Liver (tissue), 9 donors: Measurements from ENCODE around the gene NCF4. TPM values are rescaled to one million over a fixed set of nuclear protein-coding genes. Genes with fewer than 3 reads are reported as not detected.

Experiments used
- DNase-seq: peaks from one replicate; pipeline ENCODE4 v3.0.0-alpha.2; 2017; ENCODE audit warnings: low spot score
- H3K27ac ChIP-seq, 2 donors: one replicate each; pipeline ENCODE4 v1.7.0; 2013; ENCODE audit warnings: inconsistent platforms in 2 of 2, low read length in 2 of 2, control low read depth in 1 of 2, low read depth in 1 of 2, mild to moderate bottlenecking in 1 of 2
- H3K27me3 ChIP-seq, 4 donors: one replicate each; pipeline versions ENCODE4 v1.6.1 to v1.7.0; 2013; ENCODE audit warnings: low read length in 3 of 4, inconsistent platforms in 1 of 4, mild to moderate bottlenecking in 1 of 4, moderate library complexity in 1 of 4; ENCODE audit not compliant: control insufficient read depth in 4 of 4, insufficient read depth in 4 of 4
- H3K36me3 ChIP-seq, 4 donors: one replicate each; pipeline versions ENCODE4 v1.6.1 to v1.7.0; 2013; ENCODE audit warnings: low read length in 3 of 4, mild to moderate bottlenecking in 3 of 4, low read depth in 1 of 4, moderate library complexity in 1 of 4; ENCODE audit not compliant: control insufficient read depth in 4 of 4, insufficient read depth in 3 of 4
- H3K4me1 ChIP-seq, 4 donors: one replicate each; pipeline versions ENCODE4 v1.6.1 to v1.7.0; 2013; ENCODE audit warnings: low read length in 3 of 4, mild to moderate bottlenecking in 3 of 4, moderate library complexity in 1 of 4; ENCODE audit not compliant: control insufficient read depth in 4 of 4, insufficient read depth in 4 of 4
- H3K4me3 ChIP-seq, 3 donors: one replicate each; pipeline versions ENCODE4 v1.6.1 to v1.7.0; 2013; ENCODE audit warnings: low read length in 3 of 3, control low read depth in 1 of 3, low read depth in 1 of 3, mild to moderate bottlenecking in 1 of 3
- H3K9ac ChIP-seq, 2 donors: one replicate each; pipeline ENCODE4 v1.7.0; 2013; ENCODE audit warnings: low read length in 2 of 2, mild to moderate bottlenecking in 2 of 2, moderate library complexity in 2 of 2, control low read depth in 1 of 2, low read depth in 1 of 2
- H3K9me3 ChIP-seq, 4 donors: one replicate each; pipeline versions ENCODE4 v1.6.1 to v1.7.0; 2013; ENCODE audit warnings: low read length in 3 of 4; ENCODE audit not compliant: control insufficient read depth in 4 of 4
- ATF3 ChIP-seq: IDR thresholded peaks from 2 replicates; pipeline ENCODE4 v1.6.1; 2016; ENCODE audit warnings: antibody characterized with exemption
- EGR1 ChIP-seq, 2 donors: IDR thresholded peaks; 2 replicates each; pipeline ENCODE4 v1.6.1; 2016 to 2018; ENCODE audit warnings: antibody characterized with exemption in 2 of 2, low read depth in 2 of 2
- FOXA1 ChIP-seq: IDR thresholded peaks from 2 replicates; pipeline ENCODE4 v1.6.1; 2016; ENCODE audit warnings: antibody characterized with exemption
- FOXA2 ChIP-seq: IDR thresholded peaks from 2 replicates; pipeline ENCODE4 v1.6.1; 2016; ENCODE audit warnings: antibody characterized with exemption
- GABPA ChIP-seq, 2 donors: IDR thresholded peaks in 1 of 2; conservative IDR thresholded peaks in 1 of 2; 2 replicates each; pipeline ENCODE4 v1.6.1; 2016; ENCODE audit warnings: antibody characterized with exemption in 2 of 2, mild to moderate bottlenecking in 1 of 2, moderate library complexity in 1 of 2
- HNF4A ChIP-seq, 2 donors: conservative IDR thresholded peaks; 2 replicates each; pipeline ENCODE4 v1.6.1; 2016; ENCODE audit warnings: antibody characterized with exemption in 2 of 2, mild to moderate bottlenecking in 2 of 2
- HNF4G ChIP-seq: IDR thresholded peaks from 2 replicates; pipeline ENCODE4 v1.6.1; 2016; ENCODE audit warnings: antibody characterized with exemption
- JUND ChIP-seq, 2 donors: IDR thresholded peaks; 2 replicates each; pipeline ENCODE4 v1.6.1; 2016; ENCODE audit warnings: antibody characterized with exemption in 2 of 2
- NR2F2 ChIP-seq: IDR thresholded peaks from 2 replicates; pipeline ENCODE4 v1.6.1; 2016; ENCODE audit warnings: antibody characterized with exemption
- RAD21 ChIP-seq, 2 donors: IDR thresholded peaks; 2 replicates each; pipeline ENCODE4 v1.6.1; 2016; ENCODE audit warnings: antibody characterized with exemption in 2 of 2, mild to moderate bottlenecking in 2 of 2
- REST ChIP-seq: IDR thresholded peaks from 2 replicates; pipeline ENCODE4 v1.6.1; 2016; ENCODE audit warnings: antibody characterized with exemption, mild to moderate bottlenecking
- RXRA ChIP-seq, 2 donors: IDR thresholded peaks; 2 replicates each; pipeline ENCODE4 v1.6.1; 2017 to 2018; ENCODE audit warnings: antibody characterized with exemption in 2 of 2, mild to moderate bottlenecking in 1 of 2
- SP1 ChIP-seq: IDR thresholded peaks from 2 replicates; pipeline ENCODE4 v1.6.1; 2018; ENCODE audit warnings: antibody characterized with exemption, mild to moderate bottlenecking
- TAF1 ChIP-seq: conservative IDR thresholded peaks from 2 replicates; pipeline ENCODE4 v1.6.1; 2016; ENCODE audit warnings: antibody characterized with exemption, mild to moderate bottlenecking
- YY1 ChIP-seq: IDR thresholded peaks from 2 replicates; pipeline ENCODE4 v1.6.1; 2016; ENCODE audit warnings: antibody characterized with exemption, mild to moderate bottlenecking
- WGBS: extraction: QIAGEN DNeasy Blood & Tissue Kit; methylation state at CpG from one replicate; pipeline ENCODE4 v1.1.7; 2013; 5-methylcytosine and 5-hydroxymethylcytosine counted together
- polyA plus RNA-seq, 2 donors: library from polyadenylated mRNA; stranded (reverse) in 1 of 2; unstranded in 1 of 2; fragments of 200-250 nt in 1 of 2; fragments of >200 nt in 1 of 2; fragmentation: Nextera tagmentation in 1 of 2; extraction: Ambion mirVana in 1 of 2; gene quantifications; one replicate each; pipeline versions ENCODE4 v1.2.1 to v1.2.3, GENCODE V29; 2013 to 2015
- total RNA-seq, 2 donors: library from RNA; depleted of rRNA; stranded (reverse); fragments of >200 nt; gene quantifications; one replicate each; pipeline ENCODE4 v1.2.3, GENCODE V29; 2014
- TF ChIP-seq, protein P1 (sequence below): IDR thresholded peaks from 2 replicates; pipeline ENCODE4 v1.6.1; 2016; ENCODE audit warnings: antibody characterized with exemption
- TF ChIP-seq, protein P2 (sequence below): fragments of 150-350 bp; IDR thresholded peaks from 2 replicates; pipeline ENCODE4 v1.5.1; 2017; ENCODE audit warnings: improper control_type of control experiment, low read depth, low read length; ENCODE audit not compliant: missing input control
- TF ChIP-seq, protein P3 (sequence below): IDR thresholded peaks from 2 replicates; pipeline ENCODE4 v1.6.1; 2016; ENCODE audit warnings: antibody characterized with exemption
- donor health status: healthy.
- donor health status: healthy.
- donor health status: healthy.
- donor health status: healthy.
- donor health status: healthy.

The NCF4 gene
- total and polyA plus RNA-seq, 4 donors = 3.9 to 14.3 (median 5.4) TPM

- no peak overlapping the region for H3K9ac ChIP-seq
- H3K27ac ChIP-seq = no peak overlapping the region
- no peaks in the 10 kb centered on the region for H3K36me3 ChIP-seq
- WGBS = 83% methylated on average over 4 of the region's 4 CpGs
- TF ChIP-seq HNF4A (conservative IDR thresholded peaks at IDR 0.05) (no peak), GABPA (IDR thresholded peaks at IDR 0.05 in 1 of 2, conservative IDR thresholded peaks at IDR 0.05 in 1 of 2) (no peak), TAF1 (no peak), SP1 (no peak), JUND (IDR thresholded peaks at IDR 0.05) (no peak), YY1 (no peak)
- no peak for DNase-seq
- H3K9me3 ChIP-seq = no peaks in the 10 kb centered on the region
- H3K27me3 ChIP-seq = no peaks in the 10 kb centered on the region
- no peaks in the 10 kb centered on the region for H3K4me1 ChIP-seq
- no peak overlapping the region for H3K4me3 ChIP-seq
Observed at GRCh38 chr22:36886016-36886415, 25.2 kb downstream of the NCF4 start.

DNA sequence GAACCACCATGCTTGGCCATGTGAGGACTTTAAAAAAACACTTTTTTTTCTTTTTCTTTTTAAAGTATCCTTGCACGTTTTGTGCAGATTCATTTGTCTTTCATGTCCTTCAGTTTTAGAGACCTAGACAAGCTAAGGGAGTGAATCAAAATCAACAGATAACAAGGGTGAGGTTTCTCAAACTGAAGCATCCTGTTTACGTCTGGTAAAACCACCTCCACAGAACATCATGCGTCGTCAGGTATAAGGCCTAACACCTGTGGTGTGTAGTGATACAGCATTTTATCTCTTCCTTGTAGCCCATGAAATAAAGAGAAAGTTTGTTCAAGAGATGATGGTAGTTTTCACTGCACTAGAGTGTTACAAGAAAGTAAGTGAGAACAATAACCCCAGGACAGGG lies 26.4 kb downstream of the NCF4 start:
- DNase-seq = no peak
- no peak overlapping the region for H3K27ac ChIP-seq
- H3K9me3 ChIP-seq = no peaks in the 10 kb centered on the region

More for the DNA sequence above, 26.4 kb downstream of the NCF4 start:
- no peak overlapping the region for H3K9ac ChIP-seq
- H3K27me3 ChIP-seq = no peaks in the 10 kb centered on the region
- H3K36me3 ChIP-seq = no peaks in the 10 kb centered on the region
- H3K4me1 ChIP-seq = no peaks in the 10 kb centered on the region
- 80% methylated on average over 4 of the region's 4 CpGs for WGBS
- TF ChIP-seq FOXA2 (no peak), REST (no peak), HNF4A (conservative IDR thresholded peaks at IDR 0.05) (no peak), SP1 (no peak), HNF4G (no peak), RXRA (IDR thresholded peaks at IDR 0.05) (no peak), GABPA (IDR thresholded peaks at IDR 0.05 in 1 of 2, conservative IDR thresholded peaks at IDR 0.05 in 1 of 2) (no peak), RAD21 (IDR thresholded peaks at IDR 0.05) (no peak), FOXA1 (no peak), NR2F2 (no peak), EGR1 (IDR thresholded peaks at IDR 0.05; ENCODE audit: low read depth in 2 of 2) (no peak), TAF1 (no peak), JUND (IDR thresholded peaks at IDR 0.05) (no peak), ATF3 (no peak)
- TF ChIP-seq, protein P1, sequence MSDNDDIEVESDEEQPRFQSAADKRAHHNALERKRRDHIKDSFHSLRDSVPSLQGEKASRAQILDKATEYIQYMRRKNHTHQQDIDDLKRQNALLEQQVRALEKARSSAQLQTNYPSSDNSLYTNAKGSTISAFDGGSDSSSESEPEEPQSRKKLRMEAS = no peak
- TF ChIP-seq, protein P2, sequence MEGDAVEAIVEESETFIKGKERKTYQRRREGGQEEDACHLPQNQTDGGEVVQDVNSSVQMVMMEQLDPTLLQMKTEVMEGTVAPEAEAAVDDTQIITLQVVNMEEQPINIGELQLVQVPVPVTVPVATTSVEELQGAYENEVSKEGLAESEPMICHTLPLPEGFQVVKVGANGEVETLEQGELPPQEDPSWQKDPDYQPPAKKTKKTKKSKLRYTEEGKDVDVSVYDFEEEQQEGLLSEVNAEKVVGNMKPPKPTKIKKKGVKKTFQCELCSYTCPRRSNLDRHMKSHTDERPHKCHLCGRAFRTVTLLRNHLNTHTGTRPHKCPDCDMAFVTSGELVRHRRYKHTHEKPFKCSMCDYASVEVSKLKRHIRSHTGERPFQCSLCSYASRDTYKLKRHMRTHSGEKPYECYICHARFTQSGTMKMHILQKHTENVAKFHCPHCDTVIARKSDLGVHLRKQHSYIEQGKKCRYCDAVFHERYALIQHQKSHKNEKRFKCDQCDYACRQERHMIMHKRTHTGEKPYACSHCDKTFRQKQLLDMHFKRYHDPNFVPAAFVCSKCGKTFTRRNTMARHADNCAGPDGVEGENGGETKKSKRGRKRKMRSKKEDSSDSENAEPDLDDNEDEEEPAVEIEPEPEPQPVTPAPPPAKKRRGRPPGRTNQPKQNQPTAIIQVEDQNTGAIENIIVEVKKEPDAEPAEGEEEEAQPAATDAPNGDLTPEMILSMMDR = no peak
- TF ChIP-seq, protein P3, sequence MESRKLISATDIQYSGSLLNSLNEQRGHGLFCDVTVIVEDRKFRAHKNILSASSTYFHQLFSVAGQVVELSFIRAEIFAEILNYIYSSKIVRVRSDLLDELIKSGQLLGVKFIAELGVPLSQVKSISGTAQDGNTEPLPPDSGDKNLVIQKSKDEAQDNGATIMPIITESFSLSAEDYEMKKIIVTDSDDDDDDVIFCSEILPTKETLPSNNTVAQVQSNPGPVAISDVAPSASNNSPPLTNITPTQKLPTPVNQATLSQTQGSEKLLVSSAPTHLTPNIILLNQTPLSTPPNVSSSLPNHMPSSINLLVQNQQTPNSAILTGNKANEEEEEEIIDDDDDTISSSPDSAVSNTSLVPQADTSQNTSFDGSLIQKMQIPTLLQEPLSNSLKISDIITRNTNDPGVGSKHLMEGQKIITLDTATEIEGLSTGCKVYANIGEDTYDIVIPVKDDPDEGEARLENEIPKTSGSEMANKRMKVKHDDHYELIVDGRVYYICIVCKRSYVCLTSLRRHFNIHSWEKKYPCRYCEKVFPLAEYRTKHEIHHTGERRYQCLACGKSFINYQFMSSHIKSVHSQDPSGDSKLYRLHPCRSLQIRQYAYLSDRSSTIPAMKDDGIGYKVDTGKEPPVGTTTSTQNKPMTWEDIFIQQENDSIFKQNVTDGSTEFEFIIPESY = no peak
- no peak overlapping the region for H3K4me3 ChIP-seq
